ENCODE data around the gene SMOC1. TPM values are rescaled to one million over a fixed set of nuclear protein-coding genes. Genes with fewer than 3 reads are reported as not detected.

SMOC1 gene
- total RNA-seq, 1 donor from 2014 or later = 89.3 TPM

- TF ChIP-seq EZH2 (IDR thresholded peaks at IDR 0.05) = no peak
- no peak for TF ChIP-seq CTCF (IDR thresholded peaks at IDR 0.05)
- TF ChIP-seq EZH2phosphoT487 (IDR thresholded peaks at IDR 0.05) = no peak
- no peak overlapping the region for H3K27ac ChIP-seq
Measured at GRCh38 chr14:69982886-69983285, 103.7 kb downstream of the SMOC1 start.

DNA sequence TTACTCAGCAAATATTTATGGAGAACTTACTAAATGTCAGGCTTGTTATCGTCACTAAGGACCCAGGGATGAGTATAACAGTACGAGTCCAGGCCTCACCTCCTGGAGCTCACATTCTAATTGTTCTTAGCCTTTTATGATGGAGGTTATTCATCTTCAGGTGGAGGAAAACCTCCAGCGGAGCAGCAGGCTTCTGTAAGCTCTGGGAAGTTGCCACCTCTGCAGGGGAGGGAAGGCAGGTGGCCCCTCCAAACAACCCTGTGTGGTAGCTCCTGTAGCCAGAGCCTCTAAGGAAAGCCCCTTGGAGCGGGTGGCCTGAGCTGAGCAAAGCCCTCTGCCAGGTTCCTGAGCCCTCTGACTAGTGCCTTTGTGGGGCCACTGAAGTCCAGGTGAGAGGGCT, 104.1 kb downstream of the SMOC1 start:
- peaks cover 5% of the 10 kb centered on the region for H3K27me3 Mint-ChIP-seq (ENCODE audit: insufficient read depth, low read depth)
- H3K9me3 ChIP-seq (ENCODE audit: low read depth) = peaks cover 3% of the 10 kb centered on the region
- H4K20me1 ChIP-seq (ENCODE audit: low read depth) = peaks cover 12% of the 10 kb centered on the region
- no peaks in the 10 kb centered on the region for H3K27me3 ChIP-seq
- peaks cover 38% of the 10 kb centered on the region for H3K4me1 Mint-ChIP-seq
- no peak overlapping the region for H3K4me2 ChIP-seq
- no peak overlapping the region for H3K27ac Mint-ChIP-seq
- no peak overlapping the region for H2AFZ ChIP-seq (replicated peaks)
- H3K4me3 Mint-ChIP-seq = no peak overlapping the region
- H3K9ac ChIP-seq = no peak overlapping the region
- no peak for TF ChIP-seq EZH2 (IDR thresholded peaks at IDR 0.05)
- no peak for TF ChIP-seq CTCF (IDR thresholded peaks at IDR 0.05)
- no peak for TF ChIP-seq EZH2phosphoT487 (IDR thresholded peaks at IDR 0.05)
- peaks cover 7% of the 10 kb centered on the region for H3K36me3 ChIP-seq
- H3K36me3 Mint-ChIP-seq = peaks cover 20% of the 10 kb centered on the region
- peaks cover 64% of the 10 kb centered on the region for H3F3A ChIP-seq (ENCODE audit: low read depth)
- no peaks in the 10 kb centered on the region for H3K79me2 ChIP-seq (ENCODE audit: low read depth)
- peaks cover 5% of the 10 kb centered on the region for H3K9me3 Mint-ChIP-seq
- H3K4me3 ChIP-seq = no peak overlapping the region
- peaks cover 59% of the 10 kb centered on the region for H3K4me1 ChIP-seq
- H3K27ac ChIP-seq = peak overlapping the region; percentile 7
- no peak for DNase-seq (ENCODE audit: low spot score)

More at GRCh38 chr14:69982886-69983285, 103.7 kb downstream of the SMOC1 start:
- DNase-seq (ENCODE audit: low spot score) = no peak
- Mint-ChIP-seq H3K4me1 (peaks cover 35% of the 10 kb centered on the region), H3K36me3 (peaks cover 22% of the 10 kb centered on the region), H3K27me3 (ENCODE audit: insufficient read depth, low read depth) (peaks cover 5% of the 10 kb centered on the region), H3K9me3 (peaks cover 5% of the 10 kb centered on the region), H3K4me3 (no peak overlapping the region), H3K27ac (no peak overlapping the region)
- Histone ChIP-seq H3K4me1 (peaks cover 55% of the 10 kb centered on the region), H3K4me2 (no peak overlapping the region), H3K36me3 (peaks cover 7% of the 10 kb centered on the region), H3F3A (ENCODE audit: low read depth) (peaks cover 60% of the 10 kb centered on the region), H2AFZ (replicated peaks) (no peak overlapping the region), H3K4me3 (no peak overlapping the region), H3K9ac (no peak overlapping the region), H3K9me3 (ENCODE audit: low read depth) (peaks cover 3% of the 10 kb centered on the region), H3K27me3 (no peaks in the 10 kb centered on the region), H3K79me2 (ENCODE audit: low read depth) (no peaks in the 10 kb centered on the region), H4K20me1 (ENCODE audit: low read depth) (peaks cover 10% of the 10 kb centered on the region)

DNA sequence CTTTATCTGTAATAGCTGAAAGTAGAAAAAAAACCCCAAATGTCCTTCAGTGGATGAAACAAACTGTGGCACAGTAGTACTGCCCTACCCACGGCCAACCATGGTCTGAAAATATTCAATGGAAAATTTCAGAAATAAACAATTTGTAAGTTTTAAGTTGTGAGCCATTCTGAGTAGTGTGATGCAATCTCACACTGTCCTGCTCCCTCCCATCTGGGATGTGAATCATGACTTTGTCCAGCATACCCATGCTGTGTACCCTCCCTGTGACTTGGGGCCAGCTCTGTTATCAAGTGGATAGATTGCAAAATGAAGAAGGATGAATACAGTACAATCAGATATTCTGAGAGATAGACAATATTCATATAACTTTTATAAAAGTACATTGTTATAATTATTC, 106.2 kb downstream of the SMOC1 start:
- Mint-ChIP-seq H3K27ac (no peak overlapping the region), H3K4me1 (peaks cover 51% of the 10 kb centered on the region), H3K27me3 (ENCODE audit: insufficient read depth, low read depth) (peaks cover 5% of the 10 kb centered on the region), H3K36me3 (peaks cover 14% of the 10 kb centered on the region), H3K4me3 (no peak overlapping the region), H3K9me3 (peaks cover 5% of the 10 kb centered on the region)
- TF ChIP-seq EZH2phosphoT487 (IDR thresholded peaks at IDR 0.05) (no peak), CTCF (IDR thresholded peaks at IDR 0.05) (no peak), EZH2 (IDR thresholded peaks at IDR 0.05) (no peak)
- Histone ChIP-seq H3K4me3 (no peak overlapping the region), H3F3A (ENCODE audit: low read depth) (peaks cover 54% of the 10 kb centered on the region), H3K27ac (no peak overlapping the region), H2AFZ (replicated peaks) (no peak overlapping the region), H3K79me2 (ENCODE audit: low read depth) (no peaks in the 10 kb centered on the region), H3K36me3 (peaks cover 7% of the 10 kb centered on the region), H3K9me3 (ENCODE audit: low read depth) (peaks cover 3% of the 10 kb centered on the region), H3K9ac (no peak overlapping the region), H3K4me1 (peaks cover 68% of the 10 kb centered on the region), H3K27me3 (no peaks in the 10 kb centered on the region), H4K20me1 (ENCODE audit: low read depth) (peaks cover 12% of the 10 kb centered on the region), H3K4me2 (no peak overlapping the region)
- no peak for DNase-seq (ENCODE audit: low spot score)
